HG02763 (cell line): ENCODE data around the gene FAM47E.
"Not testable (repeated sequence)": the region's sequence is repeated elsewhere in the genome, so short reads cannot be mapped to it uniquely, and the experiment has no call there.

Source experiments
- ATAC-seq: cut with Tn5 transposase; IDR thresholded peaks from one replicate; pipeline ENCODE4 v1.9.1; 2021; ENCODE audit warnings: mild to moderate bottlenecking, moderate library complexity; ENCODE audit not compliant: unreplicated experiment

Gene FAM47E

GRCh38 chr4:76224171-76224570, 27.4 kb upstream of the FAM47E start:
- no peak for ATAC-seq

- no peak for ATAC-seq
These were observed 25.1 kb upstream of the FAM47E start for GRCh38 chr4:76226418-76226817.

- ATAC-seq, result no peak
These were observed 18.8 kb upstream of the FAM47E start for GRCh38 chr4:76232681-76233080.

GRCh38 chr4:76233083-76233482, 18.4 kb upstream of the FAM47E start:
- ATAC-seq, result no peak

GRCh38 chr4:76233529-76233928, 18.0 kb upstream of the FAM47E start:
- no peak for ATAC-seq

- no peak for ATAC-seq
These were observed 17.4 kb upstream of the FAM47E start for GRCh38 chr4:76233967-76234678.

GRCh38 chr4:76234679-76235044, 16.9 kb upstream of the FAM47E start:
- ATAC-seq, result no peak

- ATAC-seq, result no peak
These were observed 16.1 kb upstream of the FAM47E start for GRCh38 chr4:76235407-76235806.

GRCh38 chr4:76235915-76236314, 15.6 kb upstream of the FAM47E start:
- no peak for ATAC-seq

GRCh38 chr4:76238236-76238635, 13.3 kb upstream of the FAM47E start:
- no peak for ATAC-seq

- no peak for ATAC-seq
These were observed 12.8 kb upstream of the FAM47E start for GRCh38 chr4:76238701-76239100.

GRCh38 chr4:76240236-76240635, 11.3 kb upstream of the FAM47E start:
- no peak for ATAC-seq

- not testable (repeated sequence) for ATAC-seq
These were observed 7.6 kb upstream of the FAM47E start for GRCh38 chr4:76243877-76244276.

- no peak for ATAC-seq
These were observed 5.5 kb upstream of the FAM47E start for GRCh38 chr4:76246025-76246424.

GRCh38 chr4:76246852-76247251, 4.7 kb upstream of the FAM47E start:
- no peak for ATAC-seq

- ATAC-seq, result no peak
These were observed 559 bp upstream of the FAM47E start for GRCh38 chr4:76250962-76251361.

- no peak for ATAC-seq
These were observed 741 bp downstream of the FAM47E start for GRCh38 chr4:76252271-76252653.

- no peak for ATAC-seq
These were observed 2.0 kb downstream of the FAM47E start for GRCh38 chr4:76253511-76253910.

GRCh38 chr4:76256032-76256431, 4.5 kb downstream of the FAM47E start:
- ATAC-seq, result no peak

GRCh38 chr4:76256968-76257367, 5.4 kb downstream of the FAM47E start:
- no peak for ATAC-seq

GRCh38 chr4:76257824-76258223, 6.3 kb downstream of the FAM47E start:
- no peak for ATAC-seq

GRCh38 chr4:76260571-76260970, 9.1 kb downstream of the FAM47E start:
- no peak for ATAC-seq

- no peak for ATAC-seq
These were observed 14.2 kb downstream of the FAM47E start for GRCh38 chr4:76265631-76266218.
